GM13977 (cell line): ENCODE measurements around the gene LAMA3.

Experiments
- DNase-seq: peaks from one replicate; pipeline ENCODE4 v3.0.0; 2012; ENCODE audit warnings: low spot score
- CTCF ChIP-seq: IDR thresholded peaks from 2 replicates; pipeline ENCODE4 v1.5.1; 2012; ENCODE audit warnings: mild to moderate bottlenecking, control low read depth; ENCODE audit not compliant: insufficient read depth; ENCODE audit errors: extremely low read depth, missing control alignments
- in situ Hi-C: fragments of 300-500 bp; cut with MboI; formaldehyde crosslinking; loops from one replicate; pipeline ENCODE4 v1.12.0; 2022; ENCODE audit warnings: low sequenced_read_pairs, low pct_unique_long_range_greater_than_20kb, mixed read lengths, inconsistent platforms; ENCODE audit not compliant: unreplicated experiment

Gene LAMA3

GRCh38 chr18:23646282-23646681 is 43.0 kb upstream of the LAMA3 start:
- no peak for DNase-seq
- in situ Hi-C loops, result loop anchor here (25.0 kb wide), 1 partner anchor 166 kb away; no protein-coding TSS in a partner anchor
- no peak for TF ChIP-seq CTCF

- TF ChIP-seq CTCF, result no peak
- in situ Hi-C loops, result loop anchor here (25.0 kb wide), 1 partner anchor 164 kb away; no protein-coding TSS in a partner anchor
- DNase-seq, result no peak
Observed at GRCh38 chr18:23648456-23648855, 40.8 kb upstream of the LAMA3 start.

- in situ Hi-C loops, result loop anchor here (25.0 kb wide), 1 partner anchor 163 kb away; no protein-coding TSS in a partner anchor
- TF ChIP-seq CTCF, result no peak
- DNase-seq, result no peak
Observed at GRCh38 chr18:23648940-23649607, 40.2 kb upstream of the LAMA3 start.

- DNase-seq, result no peak
- TF ChIP-seq CTCF, result no peak
- in situ Hi-C loops, result no loop called here
Observed at GRCh38 chr18:23650968-23651927, 38.0 kb upstream of the LAMA3 start.

- no peak for DNase-seq
- no peak for TF ChIP-seq CTCF
- in situ Hi-C loops, result no loop called here
Observed at GRCh38 chr18:23652232-23652631, 37.0 kb upstream of the LAMA3 start.

GRCh38 chr18:23658285-23658684 is 31.0 kb upstream of the LAMA3 start:
- in situ Hi-C loops, result no loop called here

More at GRCh38 chr18:23658285-23658684, 31.0 kb upstream of the LAMA3 start:
- DNase-seq, result no peak
- TF ChIP-seq CTCF, result no peak
